ENCODE measurements around the gene ZNF224. TPM values are rescaled to one million over a fixed set of nuclear protein-coding genes. Genes with fewer than 3 reads are reported as not detected.

The ZNF224 gene
- total and polyA plus RNA-seq, 2 of the 4 experiments (the other 2 are of a cell fraction): 10.3 to 26.3 TPM

DNA sequence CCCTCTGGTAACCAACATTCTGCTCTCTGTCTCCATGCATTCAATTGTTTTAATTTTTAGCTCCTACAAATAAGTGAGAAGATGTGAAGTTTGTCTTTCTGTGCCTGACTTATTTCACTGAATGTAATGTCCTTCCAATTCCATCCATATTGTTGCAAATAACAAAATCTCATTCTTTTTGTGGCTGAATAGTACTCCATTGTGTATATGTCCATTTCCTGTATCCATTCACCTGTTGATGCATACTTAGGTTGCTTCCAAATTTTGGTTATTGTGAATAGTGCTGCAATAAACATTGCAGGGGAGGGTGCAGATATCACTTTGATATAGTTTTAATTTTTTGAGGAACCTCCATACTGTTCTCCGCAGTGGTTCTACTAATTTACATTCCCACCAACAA lies 24.7 kb upstream of the ZNF224 start:
- CTCF ChIA-PET: no interaction called here
- no peak overlapping the region for H2BK5ac ChIP-seq (ENCODE audit: low read depth, low read length, poor library complexity, severe bottlenecking)

More for the DNA sequence above, 24.7 kb upstream of the ZNF224 start:
- Histone ChIP-seq H3K4me1 (ENCODE audit: control insufficient read depth, insufficient read depth, low read length) (peaks cover 2% of the 10 kb centered on the region; the same call in 1 of the 2 replicates), H3K56ac (ENCODE audit: extremely low read depth, insufficient read depth, low read length) (no peak overlapping the region), H3K27me3 (ENCODE audit: control insufficient read depth, insufficient read depth, low read length) (no peaks in the 10 kb centered on the region), H2AK9ac (replicated peaks; ENCODE audit: low read depth, low read length, poor library complexity) (no peak overlapping the region), H4K8ac (ENCODE audit: low read depth in 2 of 2, low read length in 2 of 2) (no peak overlapping the region), H3K18ac (ENCODE audit: low read depth, low read length) (no peak overlapping the region), H3K9me3 (ENCODE audit: control insufficient read depth, insufficient read depth, low read length) (peaks cover 22% of the 10 kb centered on the region), H2AK5ac (ENCODE audit: low read depth, low read length) (no peak overlapping the region), H4K20me1 (ENCODE audit: insufficient read depth, low read length) (no peaks in the 10 kb centered on the region), H3K23ac (ENCODE audit: low read depth, low read length) (no peak overlapping the region), H3K4me3 (ENCODE audit: insufficient read depth, low read depth, low read length) (no peak overlapping the region), H3K36me3 (ENCODE audit: control insufficient read depth, insufficient read depth, low read length) (peaks cover 19% of the 10 kb centered on the region), H4K91ac (ENCODE audit: insufficient read depth, low read depth, low read length) (no peak overlapping the region), H4K5ac (ENCODE audit: low read depth, low read length) (no peak overlapping the region), H2AFZ (replicated peaks; ENCODE audit: low read length, poor library complexity) (no peak overlapping the region), H3K9ac (ENCODE audit: low read depth, low read length) (no peak overlapping the region), H3K4ac (ENCODE audit: low read depth, low read length) (no peak overlapping the region), H3K27ac (ENCODE audit: insufficient read depth, low read length) (no peak overlapping the region), H3K4me2 (ENCODE audit: low read depth, low read length) (no peak overlapping the region), H3K14ac (replicated peaks; ENCODE audit: low read depth, low read length) (no peak overlapping the region), H2BK15ac (ENCODE audit: low read depth, low read length) (no peak overlapping the region), H2BK20ac (ENCODE audit: low read depth, low read length) (no peak overlapping the region), H3K9me1 (ENCODE audit: insufficient read depth, low read length) (no peaks in the 10 kb centered on the region), H3K79me1 (ENCODE audit: low read depth in 1 of 2, low read length in 2 of 2) (peaks cover 16% of the 10 kb centered on the region in 2 experiments; a peak in 3 of 4 replicates), H2BK120ac (ENCODE audit: low read depth, low read length) (no peak overlapping the region)
- ATAC-seq (ENCODE audit: low read depth) (no peak), DNase-seq (no peak)
- TF ChIP-seq MXI1 (IDR thresholded peaks at IDR 0.05; ENCODE audit: borderline replicate concordance, low read depth, low read length) (no peak), RCOR1 (IDR thresholded peaks at IDR 0.05; ENCODE audit: insufficient replicate concordance, low read length) (no peak), MAFK (IDR thresholded peaks at IDR 0.05; ENCODE audit: low read depth, low read length) (no peak), SMC3 (IDR thresholded peaks at IDR 0.05; ENCODE audit: low read depth, low read length) (no peak), USF2 (IDR thresholded peaks at IDR 0.05; ENCODE audit: low read depth, low read length) (no peak), NFE2L2 (IDR thresholded peaks at IDR 0.05; ENCODE audit: low read depth, low read length) (no peak), CEBPB (IDR thresholded peaks at IDR 0.05; ENCODE audit: low read depth, low read length) (no peak), FOS (IDR thresholded peaks at IDR 0.05; ENCODE audit: low read depth, low read length) (no peak), BHLHE40 (IDR thresholded peaks at IDR 0.05; ENCODE audit: low read depth, low read length) (no peak), RAD21 (IDR thresholded peaks at IDR 0.05; ENCODE audit: low read length) (no peak), MAZ (IDR thresholded peaks at IDR 0.05; ENCODE audit: borderline replicate concordance, low read depth, low read length) (no peak), CTCF (conservative IDR thresholded peaks at IDR 0.05; ENCODE audit: low read depth, low read length) (no peak), CHD1 (IDR thresholded peaks at IDR 0.05; ENCODE audit: low read depth, low read length) (no peak), RFX5 (IDR thresholded peaks at IDR 0.05; ENCODE audit: low read depth, low read length) (no peak), POLR2A (IDR thresholded peaks at IDR 0.05; ENCODE audit: low read depth, low read length) (no peak)
- TF ChIP-seq, protein P1, sequence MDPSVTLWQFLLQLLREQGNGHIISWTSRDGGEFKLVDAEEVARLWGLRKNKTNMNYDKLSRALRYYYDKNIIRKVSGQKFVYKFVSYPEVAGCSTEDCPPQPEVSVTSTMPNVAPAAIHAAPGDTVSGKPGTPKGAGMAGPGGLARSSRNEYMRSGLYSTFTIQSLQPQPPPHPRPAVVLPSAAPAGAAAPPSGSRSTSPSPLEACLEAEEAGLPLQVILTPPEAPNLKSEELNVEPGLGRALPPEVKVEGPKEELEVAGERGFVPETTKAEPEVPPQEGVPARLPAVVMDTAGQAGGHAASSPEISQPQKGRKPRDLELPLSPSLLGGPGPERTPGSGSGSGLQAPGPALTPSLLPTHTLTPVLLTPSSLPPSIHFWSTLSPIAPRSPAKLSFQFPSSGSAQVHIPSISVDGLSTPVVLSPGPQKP (IDR thresholded peaks at IDR 0.05; ENCODE audit: borderline replicate concordance, low read depth, low read length): no peak
- intact Hi-C loops (cut with micrococcal nuclease) (no loop called here), in situ Hi-C loops (cut with MboI; ENCODE audit: low sequenced_read_pairs) (no loop called here), dilution Hi-C loops (cut with HindIII; ENCODE audit: low sequenced_read_pairs, unreplicated experiment) (no loop called here)
- POLR2A ChIA-PET (ENCODE audit: unreplicated experiment): no interaction called here
- no TSS peak for BruUV-seq (replicated peaks)
- no CpG with 5 or more reads among the region's 1 CpG for WGBS, 2 experiments (ENCODE audit: extremely low coverage in 2 of 2, insufficient read length in 1 of 2)

All from IMR-90 (cell line).